BLaER1 treated with 17β-estradiol and CSF1 and Interleukin-3, amounts not matched to agents 10 nM and 100 nM (cell line): Measurements from ENCODE around the gene CNTNAP3B.
"Not testable (repeated sequence)": the region's sequence is repeated elsewhere in the genome, so short reads cannot be mapped to it uniquely, and the experiment has no call there.

ENCODE experiments used
- H3K27ac ChIP-seq, 11 experiments: shearing (Covaris generic); formaldehyde crosslinking; 2 replicates each; pipeline ENCODE4 v1.8.1; 2022
- H3K27me3 ChIP-seq, 11 experiments: shearing (Covaris generic); formaldehyde crosslinking; 2 replicates each; pipeline ENCODE4 v1.8.1; 2022
- H3K36me3 ChIP-seq, 11 experiments: shearing (Covaris generic); formaldehyde crosslinking; 2 replicates each; pipeline ENCODE4 v1.8.1; 2022
- H3K4me1 ChIP-seq, 10 experiments: shearing (Covaris generic); formaldehyde crosslinking; 2 replicates each; pipeline ENCODE4 v1.8.1; 2022
- H3K4me2 ChIP-seq, 11 experiments: shearing (Covaris generic); formaldehyde crosslinking; 2 replicates each; pipeline ENCODE4 v1.8.1; 2022
- H3K4me3 ChIP-seq, 10 experiments: shearing (Covaris generic); formaldehyde crosslinking; 2 replicates each; pipeline ENCODE4 v1.8.1; 2022
- H3K9ac ChIP-seq, 11 experiments: shearing (Covaris generic); formaldehyde crosslinking; 2 replicates each; pipeline ENCODE4 v1.8.1; 2022
- H3K9me3 ChIP-seq, 11 experiments: shearing (Covaris generic); formaldehyde crosslinking; replicated peaks in 1 of 11; 2 replicates each; pipeline ENCODE4 v1.8.1; 2022
- H4K20me1 ChIP-seq, 11 experiments: shearing (Covaris generic); formaldehyde crosslinking; 2 replicates each; pipeline ENCODE4 v1.8.1; 2022

The CNTNAP3B gene

DNA sequence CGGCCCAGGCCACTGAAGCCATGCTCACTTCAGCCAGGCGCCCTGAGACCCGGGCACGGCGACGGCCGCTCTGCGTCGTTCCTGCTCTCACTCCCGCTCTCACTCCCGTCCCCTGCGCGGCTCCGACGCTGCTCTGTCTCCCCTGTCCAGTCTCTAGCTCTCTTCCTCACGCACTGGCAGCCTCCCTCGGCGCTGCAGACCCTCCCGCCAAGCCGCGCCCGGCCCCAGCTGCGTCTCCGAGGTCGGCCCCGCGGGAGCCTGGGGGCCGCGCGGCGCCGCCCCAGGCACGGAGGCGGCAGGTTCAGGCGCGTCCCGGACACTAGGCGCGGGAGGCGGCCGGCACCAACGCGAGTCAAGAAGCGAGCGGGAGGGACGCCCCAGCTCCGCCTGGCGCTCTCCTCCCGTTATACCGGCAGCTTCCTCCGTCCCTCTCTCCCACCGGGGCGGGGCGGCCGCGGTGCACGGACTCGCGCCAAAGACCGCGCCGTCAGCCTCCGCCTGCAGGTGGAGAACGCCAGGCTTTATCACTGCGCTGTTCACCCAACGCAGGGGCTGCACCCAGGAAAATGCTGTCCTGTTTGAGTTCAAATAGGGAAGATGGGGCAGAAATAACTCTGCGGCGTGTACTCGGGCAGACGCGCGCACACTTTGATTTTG lies at the start of gene CNTNAP3B:
Gene CNTNAP3B (minus strand): TSS at position 354 of the 657 bp plus-strand sequence. CDS start 332 bp downstream, at position 22.
- not testable (repeated sequence) for H3K4me3 ChIP-seq, H3K36me3 ChIP-seq, H4K20me1 ChIP-seq, H3K4me2 ChIP-seq, H3K9ac ChIP-seq, H3K9me3 ChIP-seq, H3K4me1 ChIP-seq, H3K27ac ChIP-seq, H3K27me3 ChIP-seq

DNA sequence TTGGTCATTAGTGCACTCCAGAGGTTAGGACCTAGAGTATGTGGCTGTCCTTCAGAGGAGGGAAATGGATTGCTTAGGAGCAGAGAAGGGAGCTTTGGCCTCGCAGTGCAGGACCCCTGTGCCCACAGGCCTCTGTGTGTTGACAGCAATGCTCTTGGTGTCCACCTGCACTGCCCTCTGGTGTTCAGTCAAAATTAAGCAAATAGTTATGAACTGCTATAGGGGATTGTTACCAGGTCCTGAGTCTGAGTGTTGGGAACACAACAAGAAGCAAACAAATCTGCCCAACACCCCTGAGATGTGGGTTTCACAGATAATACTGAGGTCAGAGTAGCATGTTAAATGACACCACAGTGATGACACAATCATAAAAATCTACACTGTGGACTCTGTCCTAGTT lies 31.1 kb upstream of the CNTNAP3B start:
- not testable (repeated sequence) for H3K4me3 ChIP-seq, H3K4me2 ChIP-seq, H3K36me3 ChIP-seq, H3K4me1 ChIP-seq, H3K9ac ChIP-seq, H3K27me3 ChIP-seq, H3K27ac ChIP-seq, H3K9me3 ChIP-seq, H4K20me1 ChIP-seq

DNA sequence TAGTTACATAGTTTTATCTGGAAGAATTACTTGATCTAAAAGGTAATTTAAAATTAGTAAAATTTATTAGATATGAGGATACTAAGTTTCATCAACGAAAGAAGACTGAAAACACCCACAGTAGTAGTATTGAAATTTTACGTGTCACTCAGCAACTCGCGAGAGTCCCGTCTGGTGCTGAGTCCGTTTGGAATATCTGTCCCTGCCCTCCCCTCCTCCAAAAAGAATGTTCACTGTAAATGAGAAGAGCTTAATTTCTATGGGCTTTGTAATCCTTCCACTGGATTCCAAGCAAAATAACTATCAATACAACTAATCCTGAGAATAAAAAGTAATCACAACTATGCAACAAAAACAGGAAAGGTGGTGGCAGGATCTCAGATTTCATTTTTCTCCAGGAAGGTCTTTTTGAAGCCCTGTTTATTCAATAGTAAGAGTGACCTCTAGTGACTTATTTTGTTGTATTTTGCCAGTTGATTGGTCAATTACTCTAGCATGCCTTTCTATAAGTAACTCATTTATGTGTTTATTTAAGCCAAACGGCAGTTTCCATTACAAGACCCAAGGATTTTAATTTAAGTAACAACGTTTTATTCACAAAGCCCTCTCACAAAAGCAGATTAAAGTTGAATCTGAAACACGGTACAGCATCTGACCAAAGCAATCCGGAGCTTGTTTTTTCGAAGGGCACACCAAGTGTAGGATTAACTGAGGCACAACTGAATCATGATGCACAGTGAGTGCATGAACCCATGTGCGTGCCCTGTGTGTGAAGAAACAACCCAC lies 2.0 kb downstream of the CNTNAP3B start:
- H3K9me3 ChIP-seq, H3K9ac ChIP-seq, H3K27ac ChIP-seq: not testable (repeated sequence)

DNA sequence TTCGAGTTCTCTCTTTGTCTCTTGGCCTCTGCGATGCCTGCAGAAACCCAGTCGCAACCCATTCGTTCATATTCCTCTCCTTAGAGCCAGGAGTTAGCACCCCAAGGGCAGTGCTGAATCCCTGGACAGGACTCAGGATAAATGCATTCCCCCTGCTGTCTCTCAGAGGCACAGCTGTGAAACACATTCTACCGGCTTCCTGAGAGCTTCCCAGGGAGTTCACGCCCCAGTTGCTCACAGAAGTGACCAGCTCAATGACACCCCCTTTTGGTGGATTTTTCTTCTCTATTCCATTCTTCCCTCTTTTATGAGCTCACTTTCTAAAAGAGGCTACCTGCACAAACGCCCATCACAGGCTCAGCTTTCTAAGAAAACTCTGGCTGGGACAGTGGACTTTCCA lies 8.2 kb downstream of the CNTNAP3B start:
- not testable (repeated sequence) for H4K20me1 ChIP-seq, H3K9me3 ChIP-seq, H3K4me3 ChIP-seq, H3K36me3 ChIP-seq, H3K9ac ChIP-seq, H3K27me3 ChIP-seq, H3K4me1 ChIP-seq, H3K27ac ChIP-seq, H3K4me2 ChIP-seq

More for the DNA sequence above, 2.0 kb downstream of the CNTNAP3B start:
- H3K27me3 ChIP-seq, H3K4me2 ChIP-seq, H3K4me3 ChIP-seq, H4K20me1 ChIP-seq, H3K36me3 ChIP-seq, H3K4me1 ChIP-seq: not testable (repeated sequence)

DNA sequence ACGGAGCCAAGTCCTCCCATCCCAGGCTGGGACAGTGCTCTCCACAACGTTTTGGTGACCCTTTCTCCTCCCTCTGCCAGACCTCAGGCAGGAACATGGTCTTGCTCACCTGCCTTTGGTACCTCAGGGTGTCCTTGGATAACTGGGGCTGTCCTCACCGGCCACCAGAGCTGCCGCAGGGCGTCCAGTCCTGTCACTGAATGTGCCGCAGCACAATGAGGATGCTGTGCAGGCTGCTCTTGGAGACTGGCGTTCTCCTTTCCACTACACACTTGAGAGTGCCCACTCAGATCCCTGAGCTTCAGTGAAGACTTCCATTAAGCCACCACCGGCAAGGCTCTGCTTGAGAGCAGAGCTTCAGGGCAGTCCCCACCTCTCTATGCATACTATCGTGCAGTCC lies 33.3 kb downstream of the CNTNAP3B start:
- not testable (repeated sequence) for H3K9ac ChIP-seq, H3K36me3 ChIP-seq, H3K27me3 ChIP-seq, H3K9me3 ChIP-seq, H4K20me1 ChIP-seq, H3K4me1 ChIP-seq, H3K4me3 ChIP-seq, H3K27ac ChIP-seq, H3K4me2 ChIP-seq

DNA sequence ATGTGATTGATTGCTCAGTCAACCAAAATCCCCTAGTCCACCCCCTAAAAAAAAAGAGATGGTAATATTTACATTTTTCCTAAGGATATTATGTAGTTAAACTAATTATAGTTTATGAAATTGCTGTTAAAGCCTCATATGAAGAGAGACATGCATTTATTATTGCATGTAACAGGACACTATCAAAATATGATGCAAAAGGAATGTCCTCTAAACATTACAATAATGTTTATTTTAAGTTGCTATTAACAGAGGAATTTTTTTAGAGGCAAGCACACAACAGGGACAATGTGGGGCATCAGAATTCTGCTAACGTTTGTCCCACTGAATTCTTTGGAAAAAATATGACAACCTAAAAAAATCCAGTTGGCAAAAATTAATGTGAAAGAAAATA lies 44.7 kb downstream of the CNTNAP3B start:
- not testable (repeated sequence) for H3K4me3 ChIP-seq, H3K27ac ChIP-seq, H3K4me2 ChIP-seq, H3K27me3 ChIP-seq, H3K9me3 ChIP-seq, H3K4me1 ChIP-seq, H4K20me1 ChIP-seq, H3K36me3 ChIP-seq, H3K9ac ChIP-seq

DNA sequence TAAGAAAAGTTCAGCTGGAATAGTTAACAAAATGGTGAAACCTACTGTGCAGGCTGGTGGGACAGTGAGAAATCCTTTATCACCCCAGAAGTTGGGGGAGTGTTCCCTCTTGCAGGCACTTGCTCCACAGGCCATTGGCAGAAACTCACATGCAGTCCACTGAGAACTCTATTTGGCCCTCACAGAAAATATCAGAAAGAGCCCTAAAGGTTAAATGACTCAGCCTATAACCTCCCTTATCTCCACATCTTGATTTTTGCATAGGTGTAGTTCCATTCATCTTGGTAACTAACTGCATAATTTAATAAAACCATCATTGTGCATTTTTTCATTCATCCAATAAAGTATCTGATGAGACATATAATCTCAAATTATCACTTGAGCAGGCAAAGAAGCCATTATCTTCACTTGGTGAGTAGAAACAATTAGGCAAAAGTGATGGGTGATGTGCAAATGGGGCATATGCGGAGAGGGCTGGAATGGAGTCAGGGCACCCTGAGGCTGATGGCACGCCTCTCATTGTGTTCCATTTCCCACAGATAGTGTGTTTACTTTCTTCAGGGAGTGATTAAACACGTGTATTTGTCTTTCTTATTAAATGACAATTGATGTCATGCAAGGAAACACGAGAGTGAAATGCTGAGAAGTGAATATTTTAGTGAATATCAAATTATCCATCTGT lies 45.2 kb downstream of the CNTNAP3B start:
- not testable (repeated sequence) for H3K4me2 ChIP-seq, H3K27me3 ChIP-seq, H3K4me1 ChIP-seq, H3K4me3 ChIP-seq, H3K36me3 ChIP-seq, H3K9me3 ChIP-seq, H3K27ac ChIP-seq, H4K20me1 ChIP-seq, H3K9ac ChIP-seq

DNA sequence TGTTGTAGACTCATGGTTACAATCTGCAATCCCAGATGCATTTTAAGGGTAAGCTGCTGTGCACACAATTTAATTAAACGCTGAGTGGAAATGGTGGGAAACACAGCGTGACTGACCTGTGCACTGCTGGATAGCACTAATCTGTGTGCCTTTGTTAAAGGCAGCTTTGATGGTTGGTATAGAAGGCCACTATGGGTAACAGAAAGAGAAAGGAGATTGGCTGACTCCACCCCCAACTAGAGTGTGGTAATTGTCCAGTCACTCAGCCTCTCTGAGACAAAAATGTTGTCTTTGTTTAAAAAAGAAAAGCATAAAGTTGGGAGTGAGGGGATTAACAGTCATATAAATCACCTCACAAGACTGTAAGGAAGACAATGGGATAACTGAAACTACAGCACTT lies 48.9 kb downstream of the CNTNAP3B start:
- H4K20me1 ChIP-seq, H3K4me2 ChIP-seq, H3K9ac ChIP-seq, H3K9me3 ChIP-seq, H3K36me3 ChIP-seq, H3K4me3 ChIP-seq, H3K27me3 ChIP-seq, H3K27ac ChIP-seq, H3K4me1 ChIP-seq: not testable (repeated sequence)

DNA sequence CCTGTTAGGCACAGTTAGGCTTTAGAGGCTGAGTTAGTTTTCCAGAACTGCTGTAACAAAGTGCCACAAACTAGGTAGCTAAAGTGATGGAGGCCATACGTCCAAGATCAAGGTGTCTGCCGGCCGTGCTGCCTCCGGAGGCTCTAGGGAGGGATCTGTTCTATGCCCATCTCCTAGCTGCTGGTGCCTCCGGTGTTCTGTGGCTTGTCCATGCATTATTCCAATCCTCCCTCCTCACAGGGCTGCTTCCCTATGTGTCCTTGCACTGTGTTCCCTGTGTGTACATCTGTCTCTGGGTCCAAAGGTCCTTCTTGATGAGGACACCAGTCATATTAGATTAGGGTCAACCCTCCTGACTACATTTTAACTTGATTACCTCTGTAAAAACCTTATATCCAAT lies 54.4 kb downstream of the CNTNAP3B start:
- H3K27ac ChIP-seq, H3K4me2 ChIP-seq, H3K36me3 ChIP-seq, H3K4me3 ChIP-seq, H3K9me3 ChIP-seq, H3K9ac ChIP-seq, H3K4me1 ChIP-seq, H4K20me1 ChIP-seq, H3K27me3 ChIP-seq: not testable (repeated sequence)

DNA sequence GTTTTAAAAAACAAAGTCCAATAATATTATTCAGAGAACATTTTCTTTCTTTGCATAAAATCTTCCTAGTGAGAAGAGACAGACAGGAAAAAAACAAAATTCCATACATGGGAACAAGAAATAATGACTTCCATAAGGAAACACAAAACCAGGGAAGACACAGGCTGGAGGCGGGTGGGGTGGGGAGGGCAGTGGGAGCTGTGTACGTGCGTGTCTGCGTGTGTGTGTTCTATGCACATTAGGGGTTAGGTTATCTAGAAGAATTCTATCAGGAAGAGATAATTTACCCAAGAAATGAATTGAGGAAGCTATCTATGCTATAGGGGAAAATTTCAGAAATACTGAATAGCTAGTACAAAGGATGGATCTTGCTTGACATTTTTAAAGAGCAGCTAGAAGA lies 58.2 kb downstream of the CNTNAP3B start:
- H3K27me3 ChIP-seq, H3K4me2 ChIP-seq, H3K9me3 ChIP-seq, H4K20me1 ChIP-seq, H3K27ac ChIP-seq, H3K4me3 ChIP-seq, H3K9ac ChIP-seq, H3K36me3 ChIP-seq, H3K4me1 ChIP-seq: not testable (repeated sequence)

DNA sequence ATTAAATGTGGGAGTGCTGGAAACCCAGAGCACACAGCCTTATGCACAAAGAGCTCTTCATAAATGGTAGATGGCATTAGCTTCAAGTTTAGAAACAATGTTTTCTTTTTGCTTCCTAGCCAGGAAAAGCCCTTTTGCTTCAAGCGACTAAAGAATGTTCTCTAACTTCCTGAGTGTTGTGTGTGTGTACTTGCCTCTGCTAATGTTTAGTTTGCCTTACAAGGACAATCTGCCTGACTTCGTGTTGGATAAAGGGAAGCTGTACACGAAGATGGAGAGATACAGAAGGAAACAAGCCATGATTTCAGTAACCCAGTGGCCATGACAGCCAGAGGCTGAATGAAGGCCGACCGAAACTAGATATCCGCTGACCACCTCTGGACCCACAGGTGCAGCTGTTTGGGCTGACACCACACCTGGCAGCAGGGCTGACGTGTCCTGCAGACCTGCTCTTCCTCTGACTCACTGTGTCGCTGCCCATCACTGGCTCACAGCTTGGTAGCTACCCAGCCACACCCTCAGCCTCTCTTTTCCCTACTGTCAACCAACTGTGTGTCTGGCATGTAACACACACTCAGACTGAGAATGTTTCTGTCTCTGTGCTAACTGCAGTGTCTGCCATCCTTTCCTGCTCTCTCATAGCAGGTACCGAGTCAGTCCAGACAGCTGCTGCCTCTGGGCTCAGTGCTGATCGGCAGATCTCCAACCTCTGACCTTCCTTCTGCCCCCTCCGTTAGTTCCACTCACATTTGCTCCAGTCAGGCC lies 59.0 kb downstream of the CNTNAP3B start:
- H3K27me3 ChIP-seq, H4K20me1 ChIP-seq, H3K27ac ChIP-seq, H3K4me1 ChIP-seq, H3K36me3 ChIP-seq, H3K4me2 ChIP-seq, H3K9me3 ChIP-seq, H3K4me3 ChIP-seq, H3K9ac ChIP-seq: not testable (repeated sequence)

DNA sequence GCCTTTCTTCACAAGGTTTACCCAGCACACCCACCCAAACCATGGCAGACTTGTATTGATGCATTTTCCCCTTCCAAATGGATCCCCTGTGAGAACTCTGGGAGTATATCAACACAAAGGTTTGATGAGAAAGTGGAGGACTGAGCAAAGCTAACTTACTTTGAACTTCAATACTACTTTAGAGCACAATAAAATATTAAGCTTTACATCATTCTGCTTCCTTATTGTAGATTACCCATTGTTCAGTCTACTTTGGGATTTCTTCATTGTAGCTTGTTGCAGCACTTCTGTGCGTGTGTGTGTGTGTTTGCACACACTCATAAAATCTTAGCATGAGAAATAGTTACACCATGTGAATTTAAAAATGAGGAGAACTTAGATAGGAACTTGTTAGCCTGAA lies 75.4 kb downstream of the CNTNAP3B start:
- not testable (repeated sequence) for H3K9me3 ChIP-seq, H3K4me3 ChIP-seq, H3K36me3 ChIP-seq, H3K4me2 ChIP-seq, H3K27me3 ChIP-seq, H3K4me1 ChIP-seq, H3K27ac ChIP-seq, H3K9ac ChIP-seq, H4K20me1 ChIP-seq

DNA sequence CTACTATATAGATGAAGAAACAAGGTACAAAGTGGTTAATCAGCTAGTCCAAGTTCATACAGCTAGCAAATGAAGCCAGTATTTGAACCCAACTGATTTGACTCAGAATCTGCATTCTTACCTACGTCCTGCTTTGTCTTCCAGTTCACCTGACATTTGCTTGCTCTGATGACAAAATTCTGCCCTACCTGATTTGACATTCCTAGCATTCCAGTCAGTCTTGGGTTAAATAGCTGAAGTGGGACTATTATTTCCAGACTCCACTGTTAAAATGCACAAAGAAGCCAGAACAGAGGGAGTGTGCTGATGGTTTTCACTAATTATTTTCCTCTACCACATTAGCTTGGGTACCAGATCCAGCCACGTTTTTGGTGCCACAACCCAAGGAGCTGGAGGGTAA lies 78.5 kb downstream of the CNTNAP3B start:
- H3K4me1 ChIP-seq, H4K20me1 ChIP-seq, H3K4me3 ChIP-seq, H3K36me3 ChIP-seq, H3K27me3 ChIP-seq, H3K4me2 ChIP-seq, H3K9ac ChIP-seq, H3K9me3 ChIP-seq, H3K27ac ChIP-seq: not testable (repeated sequence)
